CD4-positive, alpha-beta T cell (primary cell): ENCODE measurements around the gene LRRC34. TPM values are rescaled to one million over a fixed set of nuclear protein-coding genes. Genes with fewer than 3 reads are reported as not detected.
A peak's percentile ranks its signal among the peaks of the same experiment; 100 is the strongest.

ENCODE experiments used
- ATAC-seq: fragments of 200-7000 bp; cut with Tn5 transposase; one replicate; pipeline ENCODE4 v1.10.0; 2022; ENCODE audit warnings: mild to moderate bottlenecking; ENCODE audit not compliant: poor library complexity
- CTCF ChIA-PET: fragments of 350-600 bp; sonication (Branson Sonifier 250); formaldehyde crosslinking; loops from one replicate; lab custom pipeline; 2021; ENCODE audit warnings: antibody characterized with exemption, inconsistent platforms; lab: Charles Lee
- POLR2A ChIA-PET: fragments of 350-600 bp; sonication (Branson Sonifier 250); formaldehyde crosslinking; loops from one replicate; lab custom pipeline; 2021; ENCODE audit warnings: antibody characterized with exemption, inconsistent platforms; lab: Charles Lee
- DNase-seq, 14 experiments: peaks; one replicate each; pipeline ENCODE4 v3.0.0-alpha.2; 2013 to 2020; ENCODE audit warnings: mixed read lengths in 2 of 14
- H3K27ac ChIP-seq, 2 donors: one replicate each; pipeline versions ENCODE4 v1.5.1 to v1.7.0; 2013; ENCODE audit warnings: low read length in 2 of 2, low read depth in 1 of 2, mild to moderate bottlenecking in 1 of 2
- H3K27me3 ChIP-seq, 2 experiments: 1 replicate in 1 of 2; 2 replicates in 1 of 2; pipeline versions ENCODE4 v1.6.1 to v1.7.0; 2013; ENCODE audit warnings: low read length in 2 of 2, control low read depth in 1 of 2, mild to moderate bottlenecking in 1 of 2, moderate library complexity in 1 of 2; ENCODE audit not compliant: insufficient read depth in 2 of 2, control insufficient read depth in 1 of 2
- H3K36me3 ChIP-seq: one replicate; pipeline ENCODE4 v1.6.1; 2013; ENCODE audit warnings: low read length, control low read depth; ENCODE audit not compliant: insufficient read depth
- H3K4me1 ChIP-seq: one replicate; pipeline ENCODE4 v1.6.1; 2013; ENCODE audit warnings: low read length, control low read depth; ENCODE audit not compliant: insufficient read depth
- H3K4me3 ChIP-seq: one replicate; pipeline ENCODE4 v1.5.1; 2013; ENCODE audit warnings: mild to moderate bottlenecking, low read length, moderate library complexity
- H3K9me3 ChIP-seq, 2 experiments: 1 replicate in 1 of 2; 2 replicates in 1 of 2; pipeline versions ENCODE4 v1.6.1 to v1.7.0; 2013; ENCODE audit warnings: low read length in 2 of 2, mild to moderate bottlenecking in 2 of 2, control low read depth in 1 of 2, moderate library complexity in 1 of 2; ENCODE audit not compliant: control insufficient read depth in 1 of 2, insufficient read depth in 1 of 2
- H3K27ac Mint-ChIP-seq: one replicate; pipeline ENCODE4 v1.8.0; 2020; ENCODE audit warnings: mixed read lengths
- H3K27me3 Mint-ChIP-seq: one replicate; pipeline ENCODE4 v1.8.0; 2021; ENCODE audit warnings: mixed read lengths
- H3K36me3 Mint-ChIP-seq: one replicate; pipeline ENCODE4 v1.8.0; 2021; ENCODE audit warnings: low read depth, mixed read lengths
- H3K4me1 Mint-ChIP-seq: one replicate; pipeline ENCODE4 v1.8.0; 2021; ENCODE audit warnings: low read depth, mixed read lengths
- H3K4me3 Mint-ChIP-seq: one replicate; pipeline ENCODE4 v1.8.0; 2020; ENCODE audit warnings: mild to moderate bottlenecking, mixed read lengths
- H3K9me3 Mint-ChIP-seq: one replicate; pipeline ENCODE4 v1.8.0; 2020; ENCODE audit warnings: mixed read lengths
- intact Hi-C, 2 experiments: fragments of 100-400 bp; cut with DNase I in 1 of 2; cut with micrococcal nuclease in 1 of 2; formaldehyde crosslinking; loops; one replicate each; pipeline versions ENCODE4 v1.15.1 to v1.9.0; 2023 to 2025; cut with DNase I, micrococcal nuclease
- total RNA-seq, 174 experiments: library from RNA in 2 of 174; stranded (reverse) in 2 of 174; gene quantifications; one replicate each; pipeline ENCODE4 v1.2.3 and lab custom pipeline; 2021 to 2026
- TF ChIP-seq, protein P1 (sequence below): fragments of 200-600 bp; IDR thresholded peaks from one replicate; pipeline ENCODE4 v1.8.0; 2022; ENCODE audit warnings: antibody characterized with exemption, mild to moderate bottlenecking

Gene LRRC34
- total RNA-seq, 2 experiments from 2014 or later = 0.22 to 0.52 TPM

GRCh38 chr3:169769287-169770181 lies 43.2 kb downstream of the LRRC34 start, which contains the start of gene ACTRT3:
TSS of gene ACTRT3 (minus strand) at chr3:169769561. CDS start at chr3:169769520, 41 bp downstream.
- POLR2A ChIA-PET = interaction anchor here (0.6 to 1.8 kb wide), 4 partner anchors 43 to 588 kb away, joined by 3 to 6 read pairs (median 3); partner anchors contain the start of genes LRRC34, LRRIQ4, PHC3 and SKIL
- no peak for ATAC-seq
- TF ChIP-seq, protein P1, sequence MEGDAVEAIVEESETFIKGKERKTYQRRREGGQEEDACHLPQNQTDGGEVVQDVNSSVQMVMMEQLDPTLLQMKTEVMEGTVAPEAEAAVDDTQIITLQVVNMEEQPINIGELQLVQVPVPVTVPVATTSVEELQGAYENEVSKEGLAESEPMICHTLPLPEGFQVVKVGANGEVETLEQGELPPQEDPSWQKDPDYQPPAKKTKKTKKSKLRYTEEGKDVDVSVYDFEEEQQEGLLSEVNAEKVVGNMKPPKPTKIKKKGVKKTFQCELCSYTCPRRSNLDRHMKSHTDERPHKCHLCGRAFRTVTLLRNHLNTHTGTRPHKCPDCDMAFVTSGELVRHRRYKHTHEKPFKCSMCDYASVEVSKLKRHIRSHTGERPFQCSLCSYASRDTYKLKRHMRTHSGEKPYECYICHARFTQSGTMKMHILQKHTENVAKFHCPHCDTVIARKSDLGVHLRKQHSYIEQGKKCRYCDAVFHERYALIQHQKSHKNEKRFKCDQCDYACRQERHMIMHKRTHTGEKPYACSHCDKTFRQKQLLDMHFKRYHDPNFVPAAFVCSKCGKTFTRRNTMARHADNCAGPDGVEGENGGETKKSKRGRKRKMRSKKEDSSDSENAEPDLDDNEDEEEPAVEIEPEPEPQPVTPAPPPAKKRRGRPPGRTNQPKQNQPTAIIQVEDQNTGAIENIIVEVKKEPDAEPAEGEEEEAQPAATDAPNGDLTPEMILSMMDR = no peak

GRCh38 chr3:169764882-169765612 lies 47.7 kb downstream of the LRRC34 start, which contains the start of gene TERC:
TSS of gene TERC (minus strand) at chr3:169765060.
- peak within 1 kb of the TSS; percentile 98 for H3K4me3 Mint-ChIP-seq
- peaks cover 38% of the 10 kb centered on the region for H3K4me1 Mint-ChIP-seq
- ChIA-PET POLR2A (interaction anchor here (0.5 to 3.5 kb wide), 17 partner anchors 8 to 1492 kb away, joined by 3 to 85 read pairs (median 4); partner anchors contain the start of genes LRRC34, LRRIQ4, MYNN and PHC3), CTCF (no interaction called here)
- Histone ChIP-seq H3K27me3 (no peaks in the 10 kb centered on the region), H3K9me3 (peaks cover 0 to 4% of the 10 kb centered on the region in 2 experiments), H3K27ac (peak within 1 kb of the TSS; percentile 95 to 96), H3K36me3 (no peaks in the 10 kb centered on the region), H3K4me1 (peaks cover 28% of the 10 kb centered on the region), H3K4me3 (peak within 1 kb of the TSS; percentile 93)
- H3K27ac Mint-ChIP-seq = peak within 1 kb of the TSS; percentile 97
- peaks cover 2% of the 10 kb centered on the region for H3K9me3 Mint-ChIP-seq
- peaks cover 11% of the 10 kb centered on the region for H3K36me3 Mint-ChIP-seq
- H3K27me3 Mint-ChIP-seq = no peaks in the 10 kb centered on the region
- TF ChIP-seq, protein P1 = no peak
- DNase-seq = peak; percentile 82 to 98 (median 92)
- peak; percentile 82 for ATAC-seq
- intact Hi-C loops = loop anchor here (1.0 to 10.0 kb wide), 11 partner anchors 8 to 1107 kb away; partner anchors contain the start of genes SKIL (in 2 of the 2), GPR160 (in 1 of the 2), MYNN (in 1 of the 2) and PHC3 (in 1 of the 2)

More at GRCh38 chr3:169769287-169770181, 43.2 kb downstream of the LRRC34 start, which contains the start of gene ACTRT3:
- Histone ChIP-seq H3K4me1 (peaks cover 22% of the 10 kb centered on the region), H3K4me3 (peak within 1 kb of the TSS; percentile 72), H3K9me3 (peaks cover 0 to 4% of the 10 kb centered on the region in 2 experiments), H3K27ac (peak within 1 kb of the TSS in 1 of 2 donors; percentile 13), H3K27me3 (no peaks in the 10 kb centered on the region), H3K36me3 (peaks cover under 1% of the 10 kb centered on the region)
- peaks cover 49% of the 10 kb centered on the region for H3K4me1 Mint-ChIP-seq
- DNase-seq = peak; percentile 33 to 85 (median 51)
- peaks cover 35% of the 10 kb centered on the region for H3K36me3 Mint-ChIP-seq
- intact Hi-C loops = loop anchor here (5.0 to 10.0 kb wide), 5 partner anchors 43 to 1103 kb away; partner anchors contain the start of genes LRRC34 (in 1 of the 2), LRRIQ4 (in 1 of the 2), PRKCI (in 1 of the 2) and RPL22L1 (in 1 of the 2)
- H3K27ac Mint-ChIP-seq = peak within 1 kb of the TSS; percentile 75
- H3K9me3 Mint-ChIP-seq = no peaks in the 10 kb centered on the region
- peaks cover 12% of the 10 kb centered on the region for H3K27me3 Mint-ChIP-seq
- peak within 1 kb of the TSS; percentile 94 for H3K4me3 Mint-ChIP-seq
- CTCF ChIA-PET = interaction anchor here (0.8 kb wide), 1 partner anchor 197 kb away, joined by 3 read pairs; the partner anchor contains the start of gene SEC62
